Glutamatergic neuron (in vitro differentiated cells): Measurements from ENCODE around the gene PRKCH. TPM values are rescaled to one million over a fixed set of nuclear protein-coding genes. Genes with fewer than 3 reads are reported as not detected.

Experiments
- DNase-seq: peaks from one replicate; pipeline ENCODE4 v3.0.0; 2022
- H3K27ac Mint-ChIP-seq: one replicate; pipeline ENCODE4 v1.8.0; 2020; ENCODE audit warnings: mild to moderate bottlenecking, mixed read lengths, inconsistent platforms; ENCODE audit not compliant: unreplicated experiment
- H3K27me3 Mint-ChIP-seq: one replicate; pipeline ENCODE4 v1.8.0; 2020; ENCODE audit warnings: mild to moderate bottlenecking, moderate library complexity, mixed read lengths, inconsistent platforms; ENCODE audit not compliant: unreplicated experiment
- H3K36me3 Mint-ChIP-seq: one replicate; pipeline ENCODE4 v1.8.0; 2020; ENCODE audit warnings: mild to moderate bottlenecking, mixed read lengths, inconsistent platforms; ENCODE audit not compliant: unreplicated experiment
- H3K4me1 Mint-ChIP-seq: one replicate; pipeline ENCODE4 v1.8.0; 2020; ENCODE audit warnings: mild to moderate bottlenecking, low read depth, mixed read lengths, inconsistent platforms; ENCODE audit not compliant: unreplicated experiment
- H3K4me3 Mint-ChIP-seq: one replicate; pipeline ENCODE4 v1.8.0; 2020; ENCODE audit warnings: mild to moderate bottlenecking, mixed read lengths, inconsistent platforms; ENCODE audit not compliant: unreplicated experiment
- H3K9me3 Mint-ChIP-seq: one replicate; pipeline ENCODE4 v1.8.0; 2020; ENCODE audit warnings: mild to moderate bottlenecking, moderate library complexity, mixed read lengths, inconsistent platforms; ENCODE audit not compliant: unreplicated experiment
- total RNA-seq: library from RNA; stranded (reverse); fragmentation: NEBNext Ultra II Directional; extraction: Animal tissue kit (Norgen Biotek cat#: 25700); gene quantifications from one replicate; pipeline ENCODE4 v1.2.1, GENCODE V29; 2021; ENCODE audit not compliant: unreplicated experiment
- TF ChIP-seq, protein P1 (sequence below): fragments of 200-600 bp; sonication (generic); IDR thresholded peaks from one replicate; pipeline ENCODE4 v1.5.0; 2021; ENCODE audit not compliant: partially characterized antibody, unreplicated experiment

Gene PRKCH
- total RNA-seq, 1 donor from 2014 or later: 0.54 TPM

DNA sequence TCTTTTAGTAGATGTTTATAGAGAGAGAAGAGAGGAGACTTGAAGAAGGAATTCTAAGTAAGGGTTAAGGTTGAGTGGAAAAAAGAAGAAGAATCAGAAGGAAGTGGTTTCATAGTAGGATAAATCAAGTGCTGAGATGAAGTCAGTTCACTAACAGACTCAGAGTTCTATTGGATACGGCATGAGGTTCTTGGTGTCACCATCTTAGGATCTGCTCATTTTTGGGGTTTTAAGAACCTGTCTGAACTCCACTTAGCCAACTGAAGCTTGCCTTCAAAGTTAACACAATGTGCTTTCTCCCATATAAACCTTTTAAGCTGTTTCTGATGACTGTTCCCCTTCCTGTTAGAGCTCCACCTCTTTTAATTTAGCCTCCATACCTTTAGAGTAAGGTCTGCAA is 152.6 kb downstream of the PRKCH start:
- no peak overlapping the region for H3K4me3 Mint-ChIP-seq

DNA sequence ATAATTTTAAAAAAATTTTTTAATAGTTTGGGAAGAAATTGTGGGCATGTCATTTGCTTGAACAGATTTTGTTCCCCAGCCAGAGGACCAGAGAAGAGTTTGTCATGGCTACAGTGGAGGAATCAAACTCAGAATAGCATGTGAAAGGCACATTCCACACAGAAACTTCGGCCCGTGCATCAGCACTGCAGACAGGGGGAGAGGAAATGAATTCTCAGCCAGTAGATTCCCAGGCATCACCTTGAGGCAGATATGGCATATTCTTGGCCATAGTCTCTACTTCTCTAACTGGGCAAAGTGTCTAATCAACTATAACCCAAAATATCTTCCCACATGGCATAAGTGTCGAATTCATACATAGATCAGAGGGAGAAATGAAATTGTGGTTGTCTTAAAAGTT is 153.3 kb downstream of the PRKCH start:
- DNase-seq: no peak
- TF ChIP-seq, protein P1, sequence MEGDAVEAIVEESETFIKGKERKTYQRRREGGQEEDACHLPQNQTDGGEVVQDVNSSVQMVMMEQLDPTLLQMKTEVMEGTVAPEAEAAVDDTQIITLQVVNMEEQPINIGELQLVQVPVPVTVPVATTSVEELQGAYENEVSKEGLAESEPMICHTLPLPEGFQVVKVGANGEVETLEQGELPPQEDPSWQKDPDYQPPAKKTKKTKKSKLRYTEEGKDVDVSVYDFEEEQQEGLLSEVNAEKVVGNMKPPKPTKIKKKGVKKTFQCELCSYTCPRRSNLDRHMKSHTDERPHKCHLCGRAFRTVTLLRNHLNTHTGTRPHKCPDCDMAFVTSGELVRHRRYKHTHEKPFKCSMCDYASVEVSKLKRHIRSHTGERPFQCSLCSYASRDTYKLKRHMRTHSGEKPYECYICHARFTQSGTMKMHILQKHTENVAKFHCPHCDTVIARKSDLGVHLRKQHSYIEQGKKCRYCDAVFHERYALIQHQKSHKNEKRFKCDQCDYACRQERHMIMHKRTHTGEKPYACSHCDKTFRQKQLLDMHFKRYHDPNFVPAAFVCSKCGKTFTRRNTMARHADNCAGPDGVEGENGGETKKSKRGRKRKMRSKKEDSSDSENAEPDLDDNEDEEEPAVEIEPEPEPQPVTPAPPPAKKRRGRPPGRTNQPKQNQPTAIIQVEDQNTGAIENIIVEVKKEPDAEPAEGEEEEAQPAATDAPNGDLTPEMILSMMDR: no peak
- H3K36me3 Mint-ChIP-seq: no peaks in the 10 kb centered on the region
- no peaks in the 10 kb centered on the region for H3K27me3 Mint-ChIP-seq
- H3K4me1 Mint-ChIP-seq: peaks cover 21% of the 10 kb centered on the region
- no peaks in the 10 kb centered on the region for H3K9me3 Mint-ChIP-seq
- no peak overlapping the region for H3K27ac Mint-ChIP-seq
- H3K4me3 Mint-ChIP-seq: no peak overlapping the region

More for the DNA sequence above, 152.6 kb downstream of the PRKCH start:
- Mint-ChIP-seq H3K27me3 (no peaks in the 10 kb centered on the region), H3K9me3 (no peaks in the 10 kb centered on the region), H3K27ac (no peak overlapping the region), H3K4me1 (peaks cover 21% of the 10 kb centered on the region), H3K36me3 (no peaks in the 10 kb centered on the region)
- no peak for DNase-seq
- TF ChIP-seq, protein P1: no peak

DNA sequence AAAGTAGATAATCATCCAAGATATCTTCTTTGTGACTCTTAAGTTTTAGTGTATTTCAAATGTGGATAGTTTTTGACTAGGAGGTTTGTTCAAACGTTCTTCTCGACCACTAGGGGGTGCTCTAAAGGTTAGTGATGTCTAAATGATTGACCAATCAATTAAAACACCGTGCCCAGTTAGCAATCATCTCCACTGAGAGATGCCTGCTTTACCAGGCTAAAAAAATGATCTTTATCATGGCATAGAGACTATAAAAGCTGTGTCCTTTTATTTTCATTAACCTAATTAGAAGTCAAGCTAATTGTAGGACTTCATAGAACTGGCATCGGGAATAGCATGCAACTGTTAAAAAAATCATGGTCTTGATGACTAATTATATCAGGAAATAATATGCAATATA is 153.9 kb downstream of the PRKCH start:
- TF ChIP-seq, protein P1: peak; percentile 84
- Mint-ChIP-seq H3K4me3 (no peak overlapping the region), H3K27me3 (no peaks in the 10 kb centered on the region), H3K27ac (no peak overlapping the region), H3K36me3 (no peaks in the 10 kb centered on the region), H3K4me1 (peaks cover 16% of the 10 kb centered on the region), H3K9me3 (no peaks in the 10 kb centered on the region)
- no peak for DNase-seq

DNA sequence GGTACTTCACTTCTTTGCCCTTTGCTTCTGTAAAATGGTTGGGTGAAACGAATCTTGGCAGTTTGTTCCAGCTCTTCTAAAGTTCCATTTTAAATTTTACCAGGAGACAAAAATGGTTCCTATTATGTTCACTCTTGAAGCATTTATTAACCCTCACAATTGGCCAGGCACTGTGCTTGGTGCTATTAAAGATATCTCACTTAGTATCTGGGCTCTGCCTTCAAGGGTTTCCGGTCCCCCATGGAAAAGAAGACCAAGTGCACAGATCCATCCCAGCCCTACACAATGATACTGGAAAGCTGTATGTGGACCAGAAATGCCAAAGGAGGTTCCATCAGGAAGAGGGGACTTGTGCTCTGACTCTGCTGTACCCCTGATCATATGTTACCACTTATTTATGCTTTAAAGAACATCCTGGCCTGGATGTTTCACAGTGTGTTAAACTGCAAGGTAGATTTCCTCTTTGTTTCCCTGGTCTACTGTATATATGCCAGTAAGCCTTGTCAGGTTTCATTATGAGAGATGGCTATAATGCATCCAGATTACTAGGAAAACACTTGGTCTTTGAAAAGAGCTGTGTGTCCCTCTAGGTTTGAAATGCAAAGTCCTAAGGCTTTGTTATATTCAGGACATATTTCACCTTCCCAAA is 154.8 kb downstream of the PRKCH start:
- no peak for DNase-seq
- Mint-ChIP-seq H3K27me3 (no peaks in the 10 kb centered on the region), H3K4me3 (no peak overlapping the region), H3K36me3 (no peaks in the 10 kb centered on the region), H3K9me3 (no peaks in the 10 kb centered on the region), H3K27ac (no peak overlapping the region), H3K4me1 (peaks cover 8% of the 10 kb centered on the region)
- TF ChIP-seq, protein P1: no peak

DNA sequence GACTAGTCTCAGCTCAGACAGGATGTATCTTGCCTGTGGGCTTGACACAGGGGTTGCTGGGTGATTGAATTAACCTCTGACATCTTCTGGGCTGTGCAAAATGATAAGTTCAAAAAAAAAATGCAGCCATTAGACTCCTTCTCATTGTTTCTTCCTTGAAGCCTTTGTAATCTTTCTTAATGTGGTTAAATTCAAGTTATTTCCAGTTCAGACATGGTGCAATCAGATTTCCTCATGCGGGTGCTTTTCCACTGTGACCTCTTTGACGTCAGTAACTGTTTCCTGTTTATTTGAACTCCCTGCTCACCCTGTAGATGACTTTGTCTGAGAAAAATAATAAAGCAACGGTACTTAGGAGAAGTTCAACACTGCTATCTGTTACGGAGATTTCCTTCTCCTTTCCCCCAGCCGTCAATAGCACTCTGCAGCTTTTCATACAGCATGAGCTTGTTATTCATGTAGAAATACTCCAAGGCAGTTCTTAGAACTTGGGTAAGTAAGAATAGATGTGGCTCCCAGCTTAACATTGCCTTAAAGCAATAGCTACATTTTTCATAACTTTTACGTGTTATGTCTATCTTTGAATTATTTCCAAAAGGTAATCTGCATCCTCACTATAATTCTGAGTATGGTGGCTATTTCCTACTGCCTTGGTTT is 155.5 kb downstream of the PRKCH start:
- Mint-ChIP-seq H3K4me3 (no peak overlapping the region), H3K27ac (no peak overlapping the region), H3K9me3 (no peaks in the 10 kb centered on the region), H3K27me3 (no peaks in the 10 kb centered on the region), H3K4me1 (peaks cover 4% of the 10 kb centered on the region), H3K36me3 (no peaks in the 10 kb centered on the region)
- no peak for DNase-seq
- TF ChIP-seq, protein P1: no peak
